Activated T-helper 2 cell treated with anti-CD3 and anti-CD28 coated beads, Interferon-gamma antibody, Interleukin-2, Interleukin-4, amounts not matched to agents 10 μg/mL and 5 μg/mL and 100 μg/mL, durations not matched to agents 14 hours and 24 hours and 36 hours (primary cell): ENCODE data around the gene TNNT1. TPM values are rescaled to one million over a fixed set of nuclear protein-coding genes. Genes with fewer than 3 reads are reported as not detected.

Experiments
- DNase-seq: peaks from one replicate; pipeline ENCODE4 v3.0.0; 2021; ENCODE audit warnings: low spot score
- H3K27ac Mint-ChIP-seq: one replicate; pipeline ENCODE4 v1.8.0; 2021; ENCODE audit warnings: mixed read lengths
- H3K27me3 Mint-ChIP-seq: one replicate; pipeline ENCODE4 v1.8.0; 2021; ENCODE audit warnings: low read depth, mixed read lengths
- H3K36me3 Mint-ChIP-seq: one replicate; pipeline ENCODE4 v1.8.0; 2021; ENCODE audit warnings: low read depth, mixed read lengths
- H3K4me1 Mint-ChIP-seq: one replicate; pipeline ENCODE4 v1.8.0; 2021; ENCODE audit warnings: low read depth, mixed read lengths
- H3K4me3 Mint-ChIP-seq: one replicate; pipeline ENCODE4 v1.8.0; 2021; ENCODE audit warnings: low read depth, mild to moderate bottlenecking, moderate library complexity, mixed read lengths
- H3K9me3 Mint-ChIP-seq: one replicate; pipeline ENCODE4 v1.8.0; 2021; ENCODE audit warnings: mixed read lengths
- intact Hi-C: fragments of 100-400 bp; cut with micrococcal nuclease; formaldehyde crosslinking; loops from one replicate; pipeline ENCODE4 v1.15.1; 2023
- total RNA-seq: library from RNA; stranded (reverse); gene quantifications from 2 replicates; pipeline ENCODE4 v1.2.3, GENCODE V29; 2022

Gene TNNT1
- total RNA-seq, 1 donor from 2014 or later: 0.27 TPM

DNA sequence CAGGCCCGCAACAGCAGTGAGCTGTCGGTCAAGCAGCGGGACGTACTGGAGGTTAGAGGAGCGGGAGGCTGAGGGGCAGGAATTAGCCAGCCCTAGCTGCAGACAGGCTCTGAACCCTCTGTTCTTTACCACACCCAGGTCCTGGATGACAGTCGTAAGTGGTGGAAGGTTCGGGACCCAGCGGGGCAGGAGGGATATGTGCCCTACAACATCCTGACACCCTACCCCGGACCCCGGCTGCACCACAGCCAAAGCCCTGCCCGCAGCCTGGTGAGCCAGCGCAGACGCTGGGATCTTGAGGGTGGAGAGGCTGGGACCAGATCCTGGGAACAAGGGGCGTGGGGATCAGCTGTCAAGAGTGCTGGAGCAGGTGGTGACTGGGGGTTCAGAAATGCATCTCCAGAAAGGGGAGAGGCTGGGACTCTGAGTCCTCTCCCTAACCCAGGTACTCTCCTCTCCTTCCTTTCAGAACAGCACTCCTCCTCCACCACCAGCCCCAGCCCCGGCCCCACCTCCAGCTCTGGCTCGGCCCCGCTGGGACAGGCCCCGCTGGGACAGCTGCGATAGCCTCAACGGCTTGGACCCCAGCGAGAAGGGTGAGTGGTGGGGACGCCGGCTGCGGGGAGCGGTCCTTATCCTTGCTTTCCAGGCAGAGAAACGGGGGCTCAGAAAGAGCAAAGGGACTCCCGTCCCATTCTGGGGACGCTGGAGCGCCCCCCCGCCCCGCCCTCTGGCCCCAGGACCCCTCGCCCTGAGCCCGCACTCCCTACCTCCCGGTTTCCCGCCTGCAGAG, 62.9 kb downstream of the TNNT1 start:
- H3K27ac Mint-ChIP-seq: no peak overlapping the region
- H3K27me3 Mint-ChIP-seq: peaks cover 43% of the 10 kb centered on the region
- H3K9me3 Mint-ChIP-seq: no peaks in the 10 kb centered on the region
- intact Hi-C loops: loop anchor here (10.0 kb wide), 2 partner anchors 79 to 621 kb away; partner anchors contain the start of genes DNAAF3 and LENG9
- H3K4me1 Mint-ChIP-seq: peaks cover 18% of the 10 kb centered on the region
- no peak overlapping the region for H3K4me3 Mint-ChIP-seq
- H3K36me3 Mint-ChIP-seq: peaks cover 32% of the 10 kb centered on the region
- DNase-seq: no peak

- Mint-ChIP-seq H3K4me3 (no peak overlapping the region), H3K9me3 (no peaks in the 10 kb centered on the region), H3K27ac (no peak overlapping the region), H3K27me3 (peaks cover 43% of the 10 kb centered on the region), H3K36me3 (peaks cover 21% of the 10 kb centered on the region), H3K4me1 (peaks cover 27% of the 10 kb centered on the region)
- no peak for DNase-seq
- intact Hi-C loops: loop anchor here (10.0 kb wide), 2 partner anchors 80 to 620 kb away; partner anchors contain the start of genes DNAAF3 and LENG9
Measured at GRCh38 chr19:55084416-55084815, 64.6 kb downstream of the TNNT1 start.

GRCh38 chr19:55083004-55083850, 65.8 kb downstream of the TNNT1 start:
- no peaks in the 10 kb centered on the region for H3K9me3 Mint-ChIP-seq
- no peak overlapping the region for H3K4me3 Mint-ChIP-seq
- no peak for DNase-seq
- H3K4me1 Mint-ChIP-seq: peaks cover 23% of the 10 kb centered on the region
- H3K27me3 Mint-ChIP-seq: peaks cover 37% of the 10 kb centered on the region
- no peak overlapping the region for H3K27ac Mint-ChIP-seq
- H3K36me3 Mint-ChIP-seq: peaks cover 18% of the 10 kb centered on the region
- intact Hi-C loops: loop anchor here (10.0 kb wide), 2 partner anchors 82 to 618 kb away; partner anchors contain the start of genes DNAAF3 and LENG9

Other genes starting within 250 kb of the TNNT1 start
- gene NCR1, start 243.1 kb downstream of the TNNT1 start, total RNA-seq: not detected in 2 replicates
- not detected in 2 replicates for gene NLRP7, start 201.7 kb downstream of the TNNT1 start, total RNA-seq
- gene NLRP2, start 182.8 kb downstream of the TNNT1 start, total RNA-seq: 13.5 and 14.1 TPM in 2 replicates
- gene GP6, start 110.9 kb downstream of the TNNT1 start, total RNA-seq: 0.37 and 0.50 TPM in 2 replicates
- gene RDH13, start 86.1 kb downstream of the TNNT1 start, total RNA-seq: 18.3 and 18.9 TPM in 2 replicates
- gene EPS8L1, start 73.3 kb downstream of the TNNT1 start, total RNA-seq: 4.9 and 6.6 TPM in 2 replicates
- gene PPP1R12C, start 31.6 kb downstream of the TNNT1 start, total RNA-seq: 104 and 108 TPM in 2 replicates
- gene TNNI3, start 8.5 kb upstream of the TNNT1 start, total RNA-seq: not detected in 2 replicates
- gene DNAAF3, start 17.4 kb upstream of the TNNT1 start, total RNA-seq: 0.23 and 0.27 TPM in 2 replicates
- gene SYT5, start 31.1 kb upstream of the TNNT1 start, total RNA-seq: 0.23 TPM in 1 of 2 replicates, not detected in the other
- not detected in 2 replicates for gene PTPRH, start 60.3 kb upstream of the TNNT1 start, total RNA-seq
- 6.0 and 6.7 TPM in 2 replicates for gene TMEM86B, start 79.6 kb upstream of the TNNT1 start, total RNA-seq
- gene PPP6R1, start 109.8 kb upstream of the TNNT1 start, total RNA-seq: 180 and 183 TPM in 2 replicates
- 59.0 and 59.3 TPM in 2 replicates for gene HSPBP1, start 130.9 kb upstream of the TNNT1 start, total RNA-seq
- gene BRSK1, start 134.8 kb upstream of the TNNT1 start, total RNA-seq: 5.8 and 6.0 TPM in 2 replicates
- 0.41 and 0.46 TPM in 2 replicates for gene TMEM150B, start 176.1 kb upstream of the TNNT1 start, total RNA-seq
- gene KMT5C, start 190.7 kb upstream of the TNNT1 start, total RNA-seq: 34.3 and 35.3 TPM in 2 replicates
- gene COX6B2, start 205.5 kb upstream of the TNNT1 start, total RNA-seq: 1.8 TPM in 1 of 2 replicates, not detected in the other
- not detected in 2 replicates for gene GARIN5B, start 214.1 kb upstream of the TNNT1 start, total RNA-seq
- 0.25 and 0.32 TPM in 2 replicates for gene IL11, start 221.3 kb upstream of the TNNT1 start, total RNA-seq
- not detected in 2 replicates for gene TMEM190, start 227.6 kb upstream of the TNNT1 start, total RNA-seq
- gene TMEM238, start 235.1 kb upstream of the TNNT1 start, total RNA-seq: 7.9 and 10.5 TPM in 2 replicates
- 2,206 and 2,207 TPM in 2 replicates for gene RPL28, start 236.7 kb upstream of the TNNT1 start, total RNA-seq